Mucosa of rectum (tissue), 2 donors: ENCODE results near the gene TMEM98.
"Not testable (repeated sequence)": the region's sequence is repeated elsewhere in the genome, so short reads cannot be mapped to it uniquely, and the experiment has no call there.

Source experiments
- H3K27ac ChIP-seq, 2 donors: one replicate each; pipeline ENCODE4 v1.7.0; 2013; ENCODE audit warnings: inconsistent platforms in 2 of 2, low read depth in 2 of 2, low read length in 2 of 2
- H3K27me3 ChIP-seq, 2 donors: one replicate each; pipeline ENCODE4 v1.7.0; 2013; ENCODE audit warnings: low read length in 2 of 2; ENCODE audit not compliant: control insufficient read depth in 2 of 2, insufficient read depth in 2 of 2
- H3K36me3 ChIP-seq, 2 donors: one replicate each; pipeline ENCODE4 v1.7.0; 2013; ENCODE audit warnings: low read length in 2 of 2; ENCODE audit not compliant: control insufficient read depth in 2 of 2, insufficient read depth in 2 of 2
- H3K4me1 ChIP-seq, 2 donors: one replicate each; pipeline ENCODE4 v1.7.0; 2013; ENCODE audit warnings: low read length in 2 of 2, mild to moderate bottlenecking in 1 of 2; ENCODE audit not compliant: control insufficient read depth in 2 of 2, insufficient read depth in 2 of 2
- H3K4me3 ChIP-seq, 2 donors: one replicate each; pipeline ENCODE4 v1.7.0; 2013; ENCODE audit warnings: low read length in 2 of 2
- H3K9ac ChIP-seq, 2 donors: one replicate each; pipeline ENCODE4 v1.7.0; 2013; ENCODE audit warnings: low read length in 2 of 2, low read depth in 1 of 2, mild to moderate bottlenecking in 1 of 2
- H3K9me3 ChIP-seq, 2 donors: one replicate each; pipeline ENCODE4 v1.7.0; 2013; ENCODE audit warnings: low read length in 2 of 2; ENCODE audit not compliant: control insufficient read depth in 2 of 2
- donor health status: healthy.
- donor health status: Normal muscosa, but diverticular disease.

Gene TMEM98

GRCh38 chr17:32940706-32941390 lies 12.9 kb downstream of the TMEM98 start:
- Histone ChIP-seq H3K27me3 (no peaks in the 10 kb centered on the region), H3K9me3 (peaks cover 0 to 2% of the 10 kb centered on the region in 2 donors), H3K4me1 (peaks cover 5 to 8% of the 10 kb centered on the region in 2 donors), H3K27ac (no peak overlapping the region), H3K36me3 (peaks cover 10 to 31% of the 10 kb centered on the region in 2 donors), H3K9ac (no peak overlapping the region), H3K4me3 (no peak overlapping the region)

GRCh38 chr17:32941419-32942032 lies 13.6 kb downstream of the TMEM98 start:
- no peak overlapping the region for H3K4me3 ChIP-seq
- peaks cover 0 to 2% of the 10 kb centered on the region in 2 donors for H3K9me3 ChIP-seq
- H3K36me3 ChIP-seq = peaks cover 10 to 30% of the 10 kb centered on the region in 2 donors
- H3K4me1 ChIP-seq = peaks cover 3 to 8% of the 10 kb centered on the region in 2 donors
- H3K9ac ChIP-seq = no peak overlapping the region
- H3K27me3 ChIP-seq = no peaks in the 10 kb centered on the region
- no peak overlapping the region for H3K27ac ChIP-seq

- Histone ChIP-seq H3K4me3 (no peak overlapping the region), H3K27ac (no peak overlapping the region), H3K9me3 (peaks cover 0 to 2% of the 10 kb centered on the region in 2 donors), H3K36me3 (peaks cover 6 to 23% of the 10 kb centered on the region in 2 donors), H3K27me3 (no peaks in the 10 kb centered on the region), H3K9ac (no peak overlapping the region), H3K4me1 (no peaks in the 10 kb centered on the region)
These were observed 15.3 kb downstream of the TMEM98 start for GRCh38 chr17:32943206-32943605.

GRCh38 chr17:32943647-32944191 lies 15.8 kb downstream of the TMEM98 start:
- no peak overlapping the region for H3K9ac ChIP-seq
- peaks cover 0 to 2% of the 10 kb centered on the region in 2 donors for H3K9me3 ChIP-seq
- no peak overlapping the region for H3K27ac ChIP-seq
- no peak overlapping the region for H3K4me3 ChIP-seq
- H3K27me3 ChIP-seq = no peaks in the 10 kb centered on the region
- H3K36me3 ChIP-seq = peaks cover 5 to 23% of the 10 kb centered on the region in 2 donors
- no peaks in the 10 kb centered on the region for H3K4me1 ChIP-seq

GRCh38 chr17:32944248-32945020 lies 16.5 kb downstream of the TMEM98 start:
- Histone ChIP-seq H3K36me3 (peaks cover 5 to 19% of the 10 kb centered on the region in 2 donors), H3K9ac (no peak overlapping the region), H3K9me3 (peaks cover 0 to 2% of the 10 kb centered on the region in 2 donors), H3K27ac (no peak overlapping the region), H3K4me3 (no peak overlapping the region), H3K4me1 (no peaks in the 10 kb centered on the region), H3K27me3 (no peaks in the 10 kb centered on the region)

- no peak overlapping the region for H3K27ac ChIP-seq
- H3K9ac ChIP-seq = no peak overlapping the region
- H3K9me3 ChIP-seq = no peaks in the 10 kb centered on the region
- H3K4me3 ChIP-seq = no peak overlapping the region
- peaks cover 0 to 4% of the 10 kb centered on the region in 2 donors for H3K36me3 ChIP-seq
- H3K27me3 ChIP-seq = no peaks in the 10 kb centered on the region
- H3K4me1 ChIP-seq = no peaks in the 10 kb centered on the region
These were observed 18.6 kb downstream of the TMEM98 start for GRCh38 chr17:32946375-32947135.

- H3K9ac ChIP-seq = no peak overlapping the region
- H3K4me3 ChIP-seq = no peak overlapping the region
- H3K9me3 ChIP-seq = no peaks in the 10 kb centered on the region
- no peaks in the 10 kb centered on the region for H3K36me3 ChIP-seq
- no peak overlapping the region for H3K27ac ChIP-seq
- H3K4me1 ChIP-seq = peaks cover 0 to 4% of the 10 kb centered on the region in 2 donors
- H3K27me3 ChIP-seq = no peaks in the 10 kb centered on the region
These were observed 19.8 kb downstream of the TMEM98 start for GRCh38 chr17:32947736-32948135.

- Histone ChIP-seq H3K9ac (no peak overlapping the region), H3K27ac (no peak overlapping the region), H3K9me3 (no peaks in the 10 kb centered on the region), H3K4me3 (no peak overlapping the region), H3K4me1 (peaks cover 8 to 17% of the 10 kb centered on the region in 2 donors), H3K36me3 (no peaks in the 10 kb centered on the region), H3K27me3 (no peaks in the 10 kb centered on the region)
These were observed 21.2 kb downstream of the TMEM98 start for GRCh38 chr17:32949181-32949580.

- not testable (repeated sequence) for H3K9ac ChIP-seq, H3K27me3 ChIP-seq, H3K4me3 ChIP-seq, H3K36me3 ChIP-seq, H3K27ac ChIP-seq, H3K9me3 ChIP-seq
- peaks cover 12 to 39% of the 10 kb centered on the region in 2 donors for H3K4me1 ChIP-seq
These were observed 24.5 kb downstream of the TMEM98 start for GRCh38 chr17:32952491-32952890.
